Epithelial cell of esophagus (primary cell): ENCODE results near the gene KATNAL1.
"Not testable (repeated sequence)": the region's sequence is repeated elsewhere in the genome, so short reads cannot be mapped to it uniquely, and the experiment has no call there.

Source experiments
- DNase-seq: peaks from one replicate; pipeline ENCODE4 v3.0.0; 2010; ENCODE audit warnings: low read depth
- H3K4me3 ChIP-seq: 2 replicates; pipeline ENCODE4 v1.5.1; 2011; ENCODE audit warnings: mild to moderate bottlenecking, low read length, control low read depth
- TF ChIP-seq, protein P1 (sequence below): IDR thresholded peaks from 2 replicates; pipeline ENCODE4 v1.5.1; 2011; ENCODE audit warnings: low read depth, mild to moderate bottlenecking, low read length, control low read depth, inconsistent platforms; ENCODE audit not compliant: insufficient read depth; ENCODE audit errors: missing control alignments

The KATNAL1 gene

DNA sequence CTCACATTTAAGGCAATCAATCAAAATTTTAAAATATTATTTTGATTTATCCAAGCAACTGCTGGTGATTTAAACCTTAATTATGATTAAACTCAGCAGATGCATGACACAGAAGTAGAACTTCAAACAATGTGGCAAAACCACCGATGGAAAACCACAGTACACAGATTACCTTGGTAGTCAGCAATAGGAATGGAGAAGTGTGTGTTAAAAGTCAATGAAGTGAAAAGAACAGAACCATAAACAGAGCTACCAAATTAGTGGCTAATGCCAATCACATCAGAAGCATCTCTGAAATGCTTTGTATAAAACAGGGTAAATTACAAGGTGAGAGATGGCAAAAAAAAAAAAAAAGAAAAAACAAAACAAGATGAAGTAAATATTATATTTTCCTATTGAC, 31.2 kb downstream of the KATNAL1 start:
- no peak for DNase-seq
- H3K4me3 ChIP-seq = no peak overlapping the region
- TF ChIP-seq, protein P1, sequence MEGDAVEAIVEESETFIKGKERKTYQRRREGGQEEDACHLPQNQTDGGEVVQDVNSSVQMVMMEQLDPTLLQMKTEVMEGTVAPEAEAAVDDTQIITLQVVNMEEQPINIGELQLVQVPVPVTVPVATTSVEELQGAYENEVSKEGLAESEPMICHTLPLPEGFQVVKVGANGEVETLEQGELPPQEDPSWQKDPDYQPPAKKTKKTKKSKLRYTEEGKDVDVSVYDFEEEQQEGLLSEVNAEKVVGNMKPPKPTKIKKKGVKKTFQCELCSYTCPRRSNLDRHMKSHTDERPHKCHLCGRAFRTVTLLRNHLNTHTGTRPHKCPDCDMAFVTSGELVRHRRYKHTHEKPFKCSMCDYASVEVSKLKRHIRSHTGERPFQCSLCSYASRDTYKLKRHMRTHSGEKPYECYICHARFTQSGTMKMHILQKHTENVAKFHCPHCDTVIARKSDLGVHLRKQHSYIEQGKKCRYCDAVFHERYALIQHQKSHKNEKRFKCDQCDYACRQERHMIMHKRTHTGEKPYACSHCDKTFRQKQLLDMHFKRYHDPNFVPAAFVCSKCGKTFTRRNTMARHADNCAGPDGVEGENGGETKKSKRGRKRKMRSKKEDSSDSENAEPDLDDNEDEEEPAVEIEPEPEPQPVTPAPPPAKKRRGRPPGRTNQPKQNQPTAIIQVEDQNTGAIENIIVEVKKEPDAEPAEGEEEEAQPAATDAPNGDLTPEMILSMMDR = no peak

DNA sequence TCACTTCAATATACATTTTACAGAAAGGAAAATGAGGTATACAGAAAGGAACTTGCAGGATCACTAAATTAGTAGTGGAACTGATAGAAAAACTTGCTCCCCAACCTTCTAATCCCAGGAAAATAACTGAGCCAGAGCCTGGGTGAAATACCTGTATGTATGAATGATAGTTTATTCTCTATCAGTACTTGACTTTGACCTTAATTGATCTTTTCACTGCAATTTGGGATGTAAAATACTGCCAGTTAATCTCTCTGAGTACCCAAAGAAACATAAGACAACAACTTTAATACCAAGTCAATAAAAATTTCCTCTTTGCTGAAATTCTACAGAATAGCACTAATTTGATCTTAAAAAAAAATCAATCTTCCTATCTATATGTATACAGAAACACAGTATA, 33.3 kb downstream of the KATNAL1 start:
- H3K4me3 ChIP-seq = no peak overlapping the region
- DNase-seq = no peak
- TF ChIP-seq, protein P1 = no peak

DNA sequence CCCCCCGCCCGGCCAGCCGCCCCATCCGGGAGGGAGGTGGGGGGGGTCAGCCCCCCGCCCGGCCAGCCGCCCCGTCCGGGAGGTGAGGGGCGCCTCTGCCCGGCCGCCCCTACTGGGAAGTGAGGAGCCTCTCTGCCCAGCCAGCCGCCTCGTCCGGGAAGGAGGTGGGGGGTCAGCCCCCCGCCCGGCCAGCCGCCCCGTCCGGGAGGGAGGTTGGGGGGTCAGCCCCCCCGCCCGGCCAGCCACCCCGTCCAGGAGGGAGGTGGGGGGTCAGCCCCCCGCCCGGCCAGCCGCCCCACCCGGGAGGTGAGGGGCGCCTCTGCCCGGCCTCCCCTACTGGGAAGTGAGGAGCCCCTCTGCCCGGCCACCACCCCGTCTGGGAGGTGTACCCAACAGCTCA, 37.3 kb downstream of the KATNAL1 start:
- not testable (repeated sequence) for H3K4me3 ChIP-seq, DNase-seq

DNA sequence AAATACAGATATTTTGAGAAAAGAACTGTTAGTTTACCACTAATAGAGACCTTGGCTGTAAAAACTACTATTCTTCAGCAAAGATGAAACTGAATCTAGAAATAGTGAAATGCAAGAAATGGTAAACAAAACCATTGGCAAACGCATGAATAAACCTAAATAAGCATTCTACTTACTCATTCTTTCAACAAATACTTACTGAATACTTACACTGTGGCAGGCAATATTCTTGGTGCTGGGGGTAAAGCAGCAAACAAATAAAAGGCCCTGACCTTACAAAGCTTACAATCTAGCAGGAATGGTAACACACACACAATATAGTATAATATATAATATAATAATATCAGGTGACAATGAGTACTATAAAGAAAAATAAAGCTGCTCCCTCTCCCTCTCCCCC, 38.7 kb downstream of the KATNAL1 start:
- TF ChIP-seq, protein P1 = no peak
- H3K4me3 ChIP-seq = no peak overlapping the region
- DNase-seq = no peak

DNA sequence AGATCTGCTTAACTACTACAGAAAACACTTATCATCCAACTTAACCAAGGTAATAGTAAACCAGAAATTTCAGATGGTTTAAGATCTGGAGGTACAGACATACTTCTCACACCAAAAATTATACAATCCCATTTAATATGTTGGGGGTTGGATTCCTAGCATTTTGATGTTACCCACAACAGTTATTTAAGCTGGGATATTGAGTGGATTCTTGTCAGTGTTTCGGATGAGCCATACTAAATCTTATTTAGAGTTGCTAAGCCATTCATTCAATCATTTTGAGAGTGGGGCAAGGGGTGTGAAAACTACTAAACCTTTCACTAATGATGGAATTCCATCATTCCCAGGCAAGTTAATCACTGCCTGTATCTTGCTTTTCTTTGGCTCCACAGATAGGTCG, 40.6 kb downstream of the KATNAL1 start:
- no peak overlapping the region for H3K4me3 ChIP-seq
- TF ChIP-seq, protein P1 = no peak

DNA sequence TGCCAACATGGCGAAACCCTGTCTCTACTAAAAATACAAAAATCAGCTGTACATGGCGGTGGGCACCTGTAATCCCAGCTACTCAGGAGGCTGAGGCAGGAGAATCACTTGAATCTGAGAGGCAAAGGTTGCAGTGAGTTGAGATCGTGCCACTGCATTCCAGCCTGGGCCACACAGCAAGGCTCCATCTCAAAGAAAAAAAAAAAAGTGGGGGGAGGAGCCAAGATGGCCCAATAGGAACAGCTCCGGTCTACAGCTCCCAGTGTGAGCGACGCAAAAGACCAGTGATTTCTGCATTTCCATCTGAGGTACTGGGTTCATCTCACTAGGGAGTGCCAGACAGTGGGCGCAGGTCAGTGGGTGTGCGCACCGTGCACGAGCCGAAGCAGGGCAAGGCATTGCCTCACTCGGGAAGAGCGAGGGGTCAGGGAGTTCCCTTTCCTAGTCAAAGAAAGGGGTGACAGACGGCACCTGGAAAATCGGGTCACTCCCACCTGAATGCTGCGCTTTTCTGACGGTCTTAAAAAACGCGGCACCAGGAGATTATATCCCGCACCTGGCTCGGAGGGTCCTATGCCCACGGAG, 48.1 kb downstream of the KATNAL1 start:
- not testable (repeated sequence) for H3K4me3 ChIP-seq, DNase-seq

More for the DNA sequence above, 40.6 kb downstream of the KATNAL1 start:
- no peak for DNase-seq

DNA sequence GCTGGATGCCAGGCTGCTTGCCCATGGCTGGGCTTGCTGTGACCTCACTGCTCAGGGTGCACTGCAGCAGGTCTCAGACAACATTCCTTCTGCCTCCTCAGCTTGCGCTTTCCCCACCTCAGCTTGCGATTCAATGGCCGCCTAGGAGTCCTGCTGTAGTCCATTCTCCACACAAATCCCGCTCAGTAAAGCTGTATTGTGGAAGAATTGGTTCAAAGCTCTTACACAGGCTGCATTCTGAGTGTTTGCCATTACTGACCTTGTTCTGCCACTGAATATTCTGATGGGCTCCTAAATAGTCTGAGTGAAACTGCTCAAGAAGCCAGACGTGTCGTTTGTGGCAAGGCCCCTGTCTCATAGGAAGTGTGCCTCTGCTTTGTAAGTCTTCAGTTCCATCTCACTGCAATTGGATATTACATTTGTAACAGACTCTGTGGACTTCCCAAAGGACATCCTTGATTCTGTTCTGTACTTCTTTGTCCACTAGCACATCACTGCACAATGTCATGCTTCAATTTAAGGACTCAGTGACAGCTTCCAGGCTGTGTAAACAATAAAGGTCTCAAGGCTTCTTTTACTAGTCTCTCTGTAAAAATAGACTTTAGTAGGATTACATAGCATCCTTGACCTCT, 49.8 kb downstream of the KATNAL1 start:
- H3K4me3 ChIP-seq = no peak overlapping the region
- no peak for DNase-seq
- TF ChIP-seq, protein P1 = no peak

DNA sequence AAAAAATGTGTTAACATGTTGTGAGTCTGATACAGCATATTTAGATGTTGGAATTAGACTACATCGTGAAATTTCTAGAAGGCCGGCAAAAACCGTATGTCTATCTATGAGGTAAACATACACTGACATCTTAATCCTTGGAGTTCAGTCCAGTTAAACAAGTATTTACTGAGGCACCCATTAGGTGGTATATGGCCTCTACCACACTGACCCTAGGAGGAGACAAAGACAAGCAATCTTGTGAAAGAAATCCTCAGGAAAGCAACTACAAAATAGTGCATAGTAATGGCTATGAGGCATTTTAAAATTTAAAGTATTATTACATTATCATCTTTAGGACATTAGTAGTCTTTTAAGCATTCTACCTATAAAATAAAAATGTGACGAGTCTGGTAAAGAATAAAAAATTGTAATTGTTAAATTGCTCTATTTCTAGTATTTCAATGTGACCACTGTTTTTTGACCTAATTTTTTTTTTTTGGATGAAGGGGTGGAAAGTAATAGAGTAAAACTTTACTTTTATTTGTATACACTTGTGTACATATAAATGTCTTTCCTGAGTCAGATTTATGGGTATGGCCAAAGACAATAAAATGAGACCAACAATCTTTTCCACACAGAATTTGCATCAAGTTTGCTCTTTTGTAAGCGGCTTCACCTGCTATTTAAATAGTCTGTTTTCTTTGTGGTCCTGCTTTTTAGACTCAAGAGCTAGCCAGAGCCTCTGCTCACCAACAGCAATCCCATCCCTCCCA, 50.5 kb downstream of the KATNAL1 start:
- no peak overlapping the region for H3K4me3 ChIP-seq
- TF ChIP-seq, protein P1 = no peak
- DNase-seq = no peak
